ENCODE measurements around the gene GIPC3.
"Not testable (repeated sequence)": the region's sequence is repeated elsewhere in the genome, so short reads cannot be mapped to it uniquely, and the experiment has no call there.

Gene GIPC3

GRCh38 chr19:3576696-3577443 is 8.4 kb upstream of the GIPC3 start:
- DNase-seq (ENCODE audit: low read depth), result no peak

GRCh38 chr19:3577723-3578344 is 7.4 kb upstream of the GIPC3 start:
- no peak for DNase-seq (ENCODE audit: low read depth)

GRCh38 chr19:3578390-3578789 is 6.9 kb upstream of the GIPC3 start:
- DNase-seq (ENCODE audit: low read depth), result no peak

GRCh38 chr19:3580156-3580934 is 4.9 kb upstream of the GIPC3 start:
- DNase-seq (ENCODE audit: low read depth), result peak; percentile 91

GRCh38 chr19:3581792-3582191 is 3.5 kb upstream of the GIPC3 start:
- not testable (repeated sequence) for DNase-seq (ENCODE audit: low read depth)

GRCh38 chr19:3584036-3584802 is 1.1 kb upstream of the GIPC3 start:
- not testable (repeated sequence) for DNase-seq (ENCODE audit: low read depth)

GRCh38 chr19:3586127-3586626 is 899 bp downstream of the GIPC3 start:
- DNase-seq (ENCODE audit: low read depth), result no peak

GRCh38 chr19:3586707-3587346 is 1.5 kb downstream of the GIPC3 start:
- DNase-seq (ENCODE audit: low read depth), result no peak

- DNase-seq (ENCODE audit: low read depth), result no peak
Observed at GRCh38 chr19:3589439-3589838, 4.2 kb downstream of the GIPC3 start.

GRCh38 chr19:3589949-3590348 is 4.7 kb downstream of the GIPC3 start:
- no peak for DNase-seq (ENCODE audit: low read depth)

- DNase-seq (ENCODE audit: low read depth), result no peak
Observed at GRCh38 chr19:3590991-3591659, 5.8 kb downstream of the GIPC3 start.

- no peak for DNase-seq (ENCODE audit: low read depth)
Observed at GRCh38 chr19:3591876-3592613, 6.8 kb downstream of the GIPC3 start.

GRCh38 chr19:3593156-3593555 is 7.9 kb downstream of the GIPC3 start:
- DNase-seq (ENCODE audit: low read depth), result no peak

- no peak for DNase-seq (ENCODE audit: low read depth)
Observed at GRCh38 chr19:3595521-3596061, 10.3 kb downstream of the GIPC3 start.

GRCh38 chr19:3599776-3600187 is 14.5 kb downstream of the GIPC3 start:
- DNase-seq (ENCODE audit: low read depth), result no peak

GRCh38 chr19:3601021-3601420 is 15.7 kb downstream of the GIPC3 start:
- no peak for DNase-seq (ENCODE audit: low read depth)

GRCh38 chr19:3603121-3603811 is 18.0 kb downstream of the GIPC3 start:
- no peak for DNase-seq (ENCODE audit: low read depth)

- no peak for DNase-seq (ENCODE audit: low read depth)
Observed at GRCh38 chr19:3604227-3604986, 19.1 kb downstream of the GIPC3 start.

GRCh38 chr19:3604987-3605343 is 19.7 kb downstream of the GIPC3 start:
- no peak for DNase-seq (ENCODE audit: low read depth)
